BJ (cell line): ENCODE results near the gene CPPED1. TPM values are rescaled to one million over a fixed set of nuclear protein-coding genes. Genes with fewer than 3 reads are reported as not detected.

ENCODE experiments used
- CTCF ChIA-PET: fragments of 350-600 bp; formaldehyde crosslinking; extraction: SDS; loops from one replicate; lab custom pipeline; 2021; ENCODE audit warnings: antibody characterized with exemption, inconsistent platforms; lab: Yijun Ruan, JAX
- POLR2A ChIA-PET: fragments of 300-600 bp; sonication (Branson Sonifier 250); formaldehyde crosslinking; extraction: SDS; loops from one replicate; lab custom pipeline; 2021; ENCODE audit warnings: antibody characterized with exemption; lab: Charles Lee
- DNase-seq: peaks from one replicate; pipeline ENCODE4 v3.0.0-alpha.2; 2011; ENCODE audit warnings: low read depth
- H3K27me3 ChIP-seq: 2 replicates; pipeline ENCODE4 v1.6.0; 2011; ENCODE audit warnings: low read length; ENCODE audit not compliant: control insufficient read depth, insufficient read depth
- H3K36me3 ChIP-seq: 2 replicates; pipeline ENCODE4 v1.5.1; 2011; ENCODE audit warnings: low read length; ENCODE audit not compliant: control insufficient read depth, insufficient read depth
- H3K4me3 ChIP-seq: 2 replicates; pipeline ENCODE4 v1.5.1; 2011; ENCODE audit warnings: low read depth, mild to moderate bottlenecking, control low read depth, low read length
- polyA plus RNA-seq: library from polyadenylated mRNA; depleted of rRNA; stranded (reverse); fragments of >200 nt; gene quantifications from 2 replicates; pipeline ENCODE4 v1.2.3, GENCODE V29; 2011
- TF ChIP-seq, protein P1 (sequence below): IDR thresholded peaks from 2 replicates; pipeline ENCODE4 v1.5.1; 2011; ENCODE audit warnings: low read depth, mild to moderate bottlenecking, control low read depth, inconsistent platforms, low read length, moderate library complexity; ENCODE audit not compliant: insufficient read depth

Gene CPPED1
- polyA plus RNA-seq, 1 experiment, result 24.1 TPM

DNA sequence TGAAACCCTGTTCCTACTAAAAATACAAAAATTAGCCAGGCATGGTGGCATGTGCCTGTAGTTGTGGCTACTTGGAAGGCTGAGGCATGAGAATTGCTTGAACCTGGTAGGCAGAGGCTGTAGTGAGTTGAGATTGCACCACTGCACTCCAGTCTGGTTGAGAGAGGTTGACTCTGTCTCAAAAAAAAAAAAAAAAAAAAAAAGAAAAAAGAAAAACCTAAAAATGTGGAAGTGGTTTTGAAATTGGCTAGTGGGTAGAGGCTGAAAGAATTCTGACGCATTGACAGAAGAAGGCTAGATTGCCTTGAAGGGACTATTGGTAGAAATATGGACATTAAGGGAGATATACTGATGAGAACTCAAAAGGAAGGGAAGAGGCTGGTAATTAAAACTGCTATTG lies 33.6 kb upstream of the CPPED1 start:
- no peak overlapping the region for H3K4me3 ChIP-seq
- CTCF ChIA-PET, result no interaction called here
- H3K27me3 ChIP-seq, result no peaks in the 10 kb centered on the region
- no peaks in the 10 kb centered on the region for H3K36me3 ChIP-seq
- no peak for DNase-seq
- TF ChIP-seq, protein P1, sequence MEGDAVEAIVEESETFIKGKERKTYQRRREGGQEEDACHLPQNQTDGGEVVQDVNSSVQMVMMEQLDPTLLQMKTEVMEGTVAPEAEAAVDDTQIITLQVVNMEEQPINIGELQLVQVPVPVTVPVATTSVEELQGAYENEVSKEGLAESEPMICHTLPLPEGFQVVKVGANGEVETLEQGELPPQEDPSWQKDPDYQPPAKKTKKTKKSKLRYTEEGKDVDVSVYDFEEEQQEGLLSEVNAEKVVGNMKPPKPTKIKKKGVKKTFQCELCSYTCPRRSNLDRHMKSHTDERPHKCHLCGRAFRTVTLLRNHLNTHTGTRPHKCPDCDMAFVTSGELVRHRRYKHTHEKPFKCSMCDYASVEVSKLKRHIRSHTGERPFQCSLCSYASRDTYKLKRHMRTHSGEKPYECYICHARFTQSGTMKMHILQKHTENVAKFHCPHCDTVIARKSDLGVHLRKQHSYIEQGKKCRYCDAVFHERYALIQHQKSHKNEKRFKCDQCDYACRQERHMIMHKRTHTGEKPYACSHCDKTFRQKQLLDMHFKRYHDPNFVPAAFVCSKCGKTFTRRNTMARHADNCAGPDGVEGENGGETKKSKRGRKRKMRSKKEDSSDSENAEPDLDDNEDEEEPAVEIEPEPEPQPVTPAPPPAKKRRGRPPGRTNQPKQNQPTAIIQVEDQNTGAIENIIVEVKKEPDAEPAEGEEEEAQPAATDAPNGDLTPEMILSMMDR, result no peak
- POLR2A ChIA-PET, result no interaction called here

DNA sequence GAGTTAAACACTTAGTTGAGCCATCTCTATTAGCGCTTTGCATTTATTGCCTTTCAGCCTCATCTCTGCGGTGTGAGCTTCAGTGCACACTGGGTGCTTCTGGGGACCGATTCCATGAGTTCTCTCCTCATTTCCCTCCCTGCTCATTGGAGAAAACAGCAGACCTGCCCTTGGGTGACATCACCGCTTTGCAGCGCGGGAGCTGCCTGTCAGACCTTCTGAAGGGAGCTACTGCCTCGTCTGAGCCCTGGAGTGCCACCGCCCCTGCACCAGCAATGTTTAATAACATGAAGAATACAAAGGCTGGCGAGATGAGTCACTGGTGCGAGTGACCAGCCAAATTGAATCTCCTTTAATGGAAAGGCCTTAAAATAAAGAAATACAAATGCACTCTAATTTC lies 30.2 kb upstream of the CPPED1 start:
- ChIA-PET POLR2A (no interaction called here), CTCF (no interaction called here)
- H3K36me3 ChIP-seq, result no peaks in the 10 kb centered on the region
- no peak for DNase-seq
- no peaks in the 10 kb centered on the region for H3K27me3 ChIP-seq
- TF ChIP-seq, protein P1, result no peak
- H3K4me3 ChIP-seq, result no peak overlapping the region

DNA sequence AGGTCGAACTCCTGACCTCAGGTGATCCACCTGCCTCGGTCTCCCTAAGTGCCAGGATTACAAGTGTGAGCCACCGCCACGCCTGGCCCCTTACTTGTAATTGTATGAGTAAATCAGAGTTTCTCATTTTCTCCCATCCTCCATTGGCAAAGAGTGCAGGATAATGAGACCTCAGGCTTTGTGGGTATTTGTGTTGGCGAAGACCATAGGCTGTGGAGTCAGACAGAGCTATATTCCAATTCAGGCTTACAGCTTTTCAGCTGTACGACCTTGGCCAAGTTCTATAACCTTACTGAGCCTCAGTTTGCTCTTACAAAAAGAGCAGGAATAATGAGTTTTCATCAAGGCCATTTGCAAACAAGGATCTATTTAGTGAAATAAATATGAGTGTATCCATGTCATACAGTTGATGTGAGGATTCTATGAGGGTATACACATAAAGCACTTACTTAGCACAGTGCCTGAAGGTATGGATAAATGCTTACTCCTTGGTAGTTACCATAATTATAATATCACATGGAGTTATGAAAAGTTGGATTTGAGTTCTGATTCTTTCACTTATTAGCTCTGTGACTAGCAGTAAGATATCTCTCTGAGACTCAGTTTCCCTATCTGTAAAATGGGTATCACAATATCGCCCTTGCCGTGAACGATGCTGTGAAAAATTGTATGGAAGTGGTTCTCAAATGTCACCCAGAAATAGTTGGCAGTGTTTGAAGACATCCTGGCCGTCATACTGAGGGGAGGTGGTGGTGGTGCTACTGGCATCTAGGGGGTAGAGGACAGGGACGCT lies 25.6 kb upstream of the CPPED1 start:
- no peak for DNase-seq
- TF ChIP-seq, protein P1, result no peak
- ChIA-PET CTCF (no interaction called here), POLR2A (no interaction called here)
- H3K27me3 ChIP-seq, result no peaks in the 10 kb centered on the region
- no peaks in the 10 kb centered on the region for H3K36me3 ChIP-seq
- H3K4me3 ChIP-seq, result no peak overlapping the region

DNA sequence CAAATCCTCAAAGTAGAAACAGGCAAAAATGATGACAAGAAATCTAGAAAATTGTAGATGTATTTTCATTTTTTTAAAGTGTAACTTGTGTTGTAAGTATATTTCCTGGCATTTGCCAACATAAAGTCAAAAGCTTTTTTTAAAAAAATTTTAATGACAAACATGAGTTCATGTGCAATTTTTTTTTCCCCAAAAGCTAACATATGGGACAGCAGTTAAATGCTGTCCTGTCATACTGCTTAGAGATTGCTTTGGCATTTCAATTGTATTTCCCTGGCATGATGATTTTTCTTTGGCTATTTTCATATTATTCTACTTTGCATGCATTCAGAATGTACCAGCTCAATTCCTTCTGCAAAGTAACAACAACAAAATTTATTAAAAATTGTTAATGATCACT lies 24.5 kb upstream of the CPPED1 start:
- DNase-seq, result no peak
- H3K4me3 ChIP-seq, result no peak overlapping the region
- no peaks in the 10 kb centered on the region for H3K36me3 ChIP-seq
- POLR2A ChIA-PET, result no interaction called here
- H3K27me3 ChIP-seq, result no peaks in the 10 kb centered on the region
- TF ChIP-seq, protein P1, result no peak
- CTCF ChIA-PET, result no interaction called here

DNA sequence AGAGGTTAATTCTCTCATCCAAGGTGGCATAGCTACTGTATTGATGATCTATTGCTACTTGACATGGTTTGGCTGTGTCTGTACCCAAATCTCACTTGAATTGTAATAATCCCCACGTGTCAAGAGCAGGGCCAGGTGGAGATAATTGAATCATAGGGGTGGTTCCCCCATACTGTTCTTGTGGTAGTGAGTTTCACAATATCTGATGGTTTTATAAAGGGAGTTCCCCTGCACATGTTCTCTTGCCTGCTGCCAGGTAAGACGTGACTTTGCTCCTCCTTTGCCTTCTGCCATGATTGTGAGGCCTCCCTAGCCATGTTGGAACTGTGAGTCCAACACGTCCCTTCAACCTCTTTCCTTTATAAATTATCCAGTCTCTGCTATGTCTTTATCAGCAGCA lies 22.9 kb upstream of the CPPED1 start:
- CTCF ChIA-PET, result no interaction called here
- no peaks in the 10 kb centered on the region for H3K36me3 ChIP-seq
- POLR2A ChIA-PET, result no interaction called here
- DNase-seq, result no peak
- TF ChIP-seq, protein P1, result no peak
- no peaks in the 10 kb centered on the region for H3K27me3 ChIP-seq
- no peak overlapping the region for H3K4me3 ChIP-seq
